GM20431 (cell line): ENCODE measurements around the gene RNU1-4.
"Not testable (repeated sequence)": the region's sequence is repeated elsewhere in the genome, so short reads cannot be mapped to it uniquely, and the experiment has no call there.

Experiments used
- in situ Hi-C: fragments of 300-500 bp; cut with MseI, MboI; formaldehyde crosslinking; loops from one replicate; pipeline ENCODE4 v1.15.0; 2020; ENCODE audit warnings: low sequenced_read_pairs; ENCODE audit not compliant: unreplicated experiment

RNU1-4 gene

GRCh38 chr1:16725439-16726245, 14.7 kb upstream of the RNU1-4 start:
- in situ Hi-C loops: not testable (repeated sequence)

GRCh38 chr1:16727190-16728111, 12.9 kb upstream of the RNU1-4 start:
- in situ Hi-C loops: no loop called here

GRCh38 chr1:16728243-16728949, 11.9 kb upstream of the RNU1-4 start:
- in situ Hi-C loops: not testable (repeated sequence)

- in situ Hi-C loops: not testable (repeated sequence)
Observed at GRCh38 chr1:16732254-16732896, 7.9 kb upstream of the RNU1-4 start.

GRCh38 chr1:16741230-16741629, 914 bp downstream of the RNU1-4 start:
- in situ Hi-C loops: not testable (repeated sequence)

- in situ Hi-C loops: not testable (repeated sequence)
Observed at GRCh38 chr1:16747660-16748059, 7.3 kb downstream of the RNU1-4 start.

- in situ Hi-C loops: not testable (repeated sequence)
Observed at GRCh38 chr1:16748710-16749109, 8.4 kb downstream of the RNU1-4 start.

GRCh38 chr1:16749910-16750888, 9.9 kb downstream of the RNU1-4 start:
- in situ Hi-C loops: not testable (repeated sequence)

- in situ Hi-C loops: not testable (repeated sequence)
Observed at GRCh38 chr1:16752770-16753169, 12.5 kb downstream of the RNU1-4 start.

GRCh38 chr1:16755385-16755784, 15.1 kb downstream of the RNU1-4 start:
- in situ Hi-C loops: not testable (repeated sequence)

GRCh38 chr1:16755932-16756331, 15.6 kb downstream of the RNU1-4 start:
- in situ Hi-C loops: not testable (repeated sequence)

GRCh38 chr1:16757574-16757973, 17.3 kb downstream of the RNU1-4 start:
- in situ Hi-C loops: not testable (repeated sequence)

- in situ Hi-C loops: not testable (repeated sequence)
Observed at GRCh38 chr1:16758060-16758459, 17.7 kb downstream of the RNU1-4 start.

- in situ Hi-C loops: not testable (repeated sequence)
Observed at GRCh38 chr1:16759041-16759493, 18.8 kb downstream of the RNU1-4 start.

GRCh38 chr1:16759650-16760455, 19.5 kb downstream of the RNU1-4 start:
- in situ Hi-C loops: not testable (repeated sequence)

GRCh38 chr1:16760456-16760765, 20.1 kb downstream of the RNU1-4 start:
- in situ Hi-C loops: not testable (repeated sequence)

GRCh38 chr1:16760801-16761200, 20.5 kb downstream of the RNU1-4 start:
- in situ Hi-C loops: not testable (repeated sequence)

- in situ Hi-C loops: not testable (repeated sequence)
Observed at GRCh38 chr1:16764248-16764819, 24.0 kb downstream of the RNU1-4 start.
